NCI-H526 treated with DMSO at 0.1 percent for 48 hours (cell line): Measurements from ENCODE around the gene NUDT1.

Source experiments
- DNase-seq: peaks from one replicate; lab custom pipeline; 2025; lab: John Stamatoyannopoulos, UW

Gene NUDT1

DNA sequence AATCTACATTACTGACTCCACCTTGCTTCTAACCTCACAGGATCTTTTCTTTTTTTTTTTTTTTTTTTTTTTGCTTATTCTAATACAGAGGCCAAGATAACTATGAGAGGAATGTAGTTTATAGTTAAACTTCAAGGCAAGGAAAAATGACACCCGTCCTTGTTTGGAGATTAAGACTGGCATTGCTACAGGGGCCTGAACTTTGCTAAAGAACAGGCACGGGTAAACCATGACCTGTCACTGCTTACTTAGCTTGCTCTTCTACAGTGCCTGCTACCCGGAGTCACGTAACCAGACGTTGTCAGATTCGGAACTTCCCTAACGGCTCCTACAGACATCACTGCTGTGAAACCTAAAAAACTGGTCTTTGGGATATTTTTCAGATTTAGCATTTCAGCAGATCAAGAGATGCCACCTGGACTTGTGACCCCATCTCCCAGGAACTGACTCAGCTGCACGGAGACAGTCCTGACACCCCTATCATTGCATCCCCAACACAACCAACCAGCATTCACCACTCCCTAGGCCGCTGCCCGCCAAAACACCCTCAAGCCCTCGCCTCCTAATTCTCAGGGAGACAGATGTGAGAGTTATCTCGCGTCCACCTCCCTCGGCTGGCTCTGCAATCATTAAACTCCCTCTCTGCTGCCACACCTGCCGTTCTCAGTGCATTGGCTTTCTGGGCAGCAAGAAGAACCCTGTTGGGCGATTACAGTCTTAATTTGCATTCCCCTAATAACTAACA, 36.8 kb upstream of the NUDT1 start:
- no peak for DNase-seq

DNA sequence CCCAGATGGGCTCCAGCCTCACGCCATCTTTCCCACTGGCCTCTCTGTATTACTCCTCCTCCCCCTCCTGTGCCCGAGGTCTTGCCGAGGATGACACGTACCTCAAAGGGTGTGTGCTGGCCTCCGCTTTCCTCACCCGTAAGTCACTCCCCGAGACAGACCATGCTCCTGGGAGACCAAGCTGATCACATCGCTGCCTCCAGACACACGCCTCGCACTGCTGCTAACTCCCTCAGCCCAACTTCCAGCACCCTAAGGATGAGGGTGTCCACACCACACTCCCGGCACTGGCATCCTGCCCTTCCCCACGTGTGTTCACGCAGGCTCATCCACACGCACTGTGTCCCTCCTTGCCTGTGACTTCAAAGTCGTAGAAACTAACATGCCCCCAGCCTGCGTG, 33.3 kb upstream of the NUDT1 start:
- no peak for DNase-seq

DNA sequence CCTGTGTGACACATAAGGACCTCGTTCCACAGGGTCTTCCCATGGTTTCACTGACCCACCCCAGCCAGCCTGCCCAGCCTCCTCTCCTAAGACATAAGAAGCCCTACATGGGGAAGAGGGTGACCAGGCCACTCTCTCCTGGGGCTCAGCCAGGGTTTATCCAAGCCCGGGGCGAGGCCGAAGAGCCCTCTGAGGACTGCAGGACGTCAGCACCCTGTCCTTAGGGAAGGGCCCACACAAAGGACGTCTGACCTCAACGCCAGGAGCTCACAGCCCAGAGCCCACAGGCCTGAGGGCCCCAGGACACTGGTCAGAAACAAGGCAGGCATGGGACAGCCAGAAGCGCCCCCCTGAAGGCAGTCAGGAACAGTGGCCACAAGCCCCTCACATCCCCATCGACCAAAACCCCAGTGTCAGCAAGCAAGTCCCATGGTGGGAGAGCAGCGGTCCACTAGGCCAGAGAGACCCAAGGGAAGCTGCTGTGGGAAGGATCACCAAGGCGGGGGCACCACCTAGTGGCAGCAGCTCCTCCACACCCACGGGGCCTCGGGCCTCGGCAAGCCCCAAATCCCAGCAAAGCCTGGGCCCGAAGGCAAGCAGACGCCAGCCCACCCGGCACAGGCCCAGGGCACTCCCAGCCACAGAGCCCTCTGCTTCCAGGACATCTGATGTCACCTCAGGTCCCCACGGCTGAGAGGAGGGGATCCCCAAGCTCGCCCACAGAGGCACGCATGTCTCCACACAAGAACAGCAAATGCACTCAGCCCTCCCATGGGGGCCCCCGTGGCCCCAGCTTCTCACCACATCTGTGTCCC, 32.7 kb upstream of the NUDT1 start:
- no peak for DNase-seq

DNA sequence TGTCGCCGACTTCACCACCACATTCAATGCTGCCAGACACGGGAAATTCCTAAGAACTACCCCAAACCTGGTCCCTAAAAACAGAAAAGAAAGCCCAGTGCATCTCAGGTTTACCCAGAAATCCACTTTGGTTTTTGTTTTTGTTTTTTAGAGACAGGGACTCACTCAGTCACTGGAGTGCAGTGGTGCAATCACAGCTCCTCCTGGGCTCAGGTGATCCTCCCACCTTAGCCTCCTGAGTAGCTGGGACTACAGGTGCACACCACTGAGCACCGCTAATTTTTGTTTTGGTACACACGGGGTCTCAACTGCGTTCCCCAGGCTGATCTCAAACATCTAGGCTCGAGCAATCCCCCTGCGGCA, 32.1 kb upstream of the NUDT1 start:
- DNase-seq, result no peak

DNA sequence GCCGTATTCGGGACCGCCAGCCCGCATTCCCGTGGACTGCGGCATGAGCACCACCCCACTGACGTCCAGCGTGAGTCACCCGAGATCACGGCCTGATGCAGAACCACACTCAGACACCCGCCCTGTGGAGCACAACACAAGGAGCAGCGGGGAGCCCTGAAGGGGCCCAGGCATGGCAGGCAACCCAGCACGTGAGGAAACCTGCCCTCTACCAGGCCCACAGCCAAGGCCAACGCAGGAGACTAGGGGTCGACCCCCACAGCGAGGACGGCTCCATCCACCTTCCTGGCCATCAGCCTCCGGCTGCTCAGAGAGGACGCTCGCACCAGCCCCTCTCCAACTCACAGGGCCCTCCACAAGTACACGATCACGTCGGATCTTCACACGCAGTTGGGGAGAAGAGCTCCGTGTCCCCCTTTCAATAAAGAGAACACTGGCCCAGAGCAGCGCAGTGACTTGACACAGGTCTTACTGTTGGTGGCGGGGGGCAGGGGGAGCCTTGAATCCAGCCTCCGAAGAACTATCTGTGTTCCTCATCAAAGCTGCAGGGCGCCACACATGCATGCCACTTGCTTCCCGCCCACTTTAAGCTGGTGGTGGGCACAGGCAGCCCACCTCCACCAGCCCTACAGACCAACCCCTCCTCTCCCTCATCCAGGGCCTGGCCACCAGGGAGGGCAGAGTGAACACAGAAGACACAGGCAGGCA, 31.3 kb upstream of the NUDT1 start:
- DNase-seq, result no peak

DNA sequence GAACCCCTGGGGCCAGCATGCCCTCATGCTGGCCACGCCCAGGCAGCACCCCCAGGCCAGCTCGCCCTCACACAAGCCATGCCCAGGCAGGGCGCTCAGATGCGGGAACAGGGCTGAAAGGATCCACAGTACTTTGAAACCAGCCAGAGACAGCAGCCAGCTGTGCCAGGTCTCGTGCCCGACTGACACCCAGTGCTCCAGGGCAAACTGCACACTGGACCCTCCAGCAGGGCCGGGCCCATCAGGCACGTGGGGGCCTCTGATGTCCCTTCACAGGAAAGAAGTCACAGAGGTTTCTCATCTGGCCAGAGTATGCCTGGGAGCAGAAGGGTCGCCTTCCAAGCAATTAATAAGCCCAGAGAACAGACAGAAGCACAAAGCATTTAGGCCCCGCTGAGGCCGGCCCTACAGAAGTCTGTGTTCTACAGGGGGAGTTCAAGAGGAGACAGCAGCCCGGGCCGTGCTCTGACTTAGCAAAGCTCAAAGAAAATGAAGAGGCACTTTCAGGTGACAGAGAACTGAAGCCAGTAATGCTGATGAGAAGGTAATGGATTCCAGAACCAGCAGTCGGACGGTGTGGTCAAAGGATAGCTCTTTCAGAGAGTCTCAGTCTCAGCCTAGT, 30.7 kb upstream of the NUDT1 start:
- DNase-seq, result no peak

DNA sequence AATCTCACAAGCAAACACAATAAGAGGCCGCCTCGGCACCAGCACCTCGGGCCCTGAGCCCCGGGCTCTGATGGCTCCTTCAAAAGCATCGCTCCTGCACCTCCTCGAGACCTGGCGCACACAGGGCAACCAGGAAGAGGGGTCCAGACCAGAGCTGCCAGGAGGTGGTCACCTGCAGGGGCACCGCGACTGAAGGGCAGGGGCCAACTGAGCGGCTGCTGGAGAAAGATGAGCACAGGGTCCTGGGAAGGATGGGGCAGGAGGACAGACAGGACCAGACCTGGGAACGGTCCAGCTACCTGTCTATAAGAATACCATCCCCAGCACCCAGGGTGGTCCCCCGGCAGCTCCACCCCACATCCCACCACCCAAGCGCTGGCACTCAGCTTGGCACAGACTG, 30.1 kb upstream of the NUDT1 start:
- DNase-seq, result no peak

DNA sequence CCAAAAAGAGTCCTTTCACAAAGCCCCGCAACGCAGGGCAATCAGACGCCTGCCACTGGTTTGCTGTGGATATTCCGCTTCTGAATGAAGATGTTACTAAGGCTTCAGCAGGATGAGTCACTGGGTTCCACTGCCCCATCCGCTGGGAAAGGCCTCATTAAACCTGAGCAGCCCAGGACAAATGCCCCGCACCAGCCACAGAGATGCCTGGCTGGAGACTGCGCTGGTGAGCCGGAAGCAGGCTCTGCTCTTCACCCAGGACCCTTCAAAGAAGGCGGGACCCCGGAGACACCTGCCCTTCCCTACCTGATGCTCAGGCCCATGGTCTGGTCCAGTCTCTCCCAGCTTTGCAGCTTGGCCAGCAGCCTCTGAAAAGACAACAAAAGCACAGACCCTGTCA, 29.1 kb upstream of the NUDT1 start:
- DNase-seq, result no peak

DNA sequence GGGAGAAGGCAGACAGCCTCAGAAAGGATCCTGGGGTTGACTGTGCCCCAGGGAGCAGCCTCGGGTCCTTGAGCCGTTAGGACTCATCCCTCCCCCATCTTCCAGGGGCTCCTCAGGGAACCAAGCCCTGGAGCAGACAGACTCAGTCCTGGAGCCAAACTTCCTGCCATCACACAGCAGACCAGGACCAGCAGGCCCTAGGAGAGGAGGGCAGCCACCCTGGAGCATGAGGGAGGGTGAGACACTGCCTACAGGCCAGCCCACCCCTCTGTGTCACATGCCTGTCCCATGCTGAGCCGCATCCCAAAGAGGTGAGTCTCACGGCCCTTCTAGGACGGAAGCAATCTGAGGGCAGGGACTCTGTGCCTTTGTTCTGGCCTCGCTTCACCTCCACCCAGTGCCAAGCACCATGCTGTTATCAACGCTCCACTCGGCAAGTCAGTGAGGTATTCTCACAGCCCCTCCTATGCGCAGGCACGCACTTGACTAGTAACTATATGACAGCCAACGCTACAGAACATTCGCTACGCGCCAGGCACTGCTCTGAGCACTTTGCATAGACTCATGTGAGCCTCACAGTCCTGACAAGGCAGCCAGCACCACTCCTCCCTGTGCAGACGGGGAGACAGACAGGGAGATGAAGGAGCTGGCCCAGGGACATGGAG, 28.3 kb upstream of the NUDT1 start:
- no peak for DNase-seq

DNA sequence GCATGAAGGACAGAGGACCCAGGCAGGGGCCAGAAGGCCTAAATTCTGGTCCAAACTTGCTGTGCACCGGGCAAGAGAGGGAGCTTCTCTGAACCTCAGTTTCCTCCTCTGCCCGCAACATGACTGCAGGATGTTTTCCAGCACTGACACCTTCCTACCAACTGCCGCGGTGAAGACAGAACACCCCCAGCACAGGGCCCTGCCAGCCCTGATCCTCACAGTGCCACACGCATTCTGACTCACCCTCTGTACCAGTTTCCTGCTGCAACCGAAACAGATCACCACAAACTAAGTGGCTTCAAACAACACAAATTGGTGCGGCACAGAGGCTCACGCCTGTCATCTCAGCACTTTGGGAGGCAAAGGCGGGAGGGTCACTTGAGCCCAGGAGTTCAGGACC, 27.4 kb upstream of the NUDT1 start:
- DNase-seq, result no peak

DNA sequence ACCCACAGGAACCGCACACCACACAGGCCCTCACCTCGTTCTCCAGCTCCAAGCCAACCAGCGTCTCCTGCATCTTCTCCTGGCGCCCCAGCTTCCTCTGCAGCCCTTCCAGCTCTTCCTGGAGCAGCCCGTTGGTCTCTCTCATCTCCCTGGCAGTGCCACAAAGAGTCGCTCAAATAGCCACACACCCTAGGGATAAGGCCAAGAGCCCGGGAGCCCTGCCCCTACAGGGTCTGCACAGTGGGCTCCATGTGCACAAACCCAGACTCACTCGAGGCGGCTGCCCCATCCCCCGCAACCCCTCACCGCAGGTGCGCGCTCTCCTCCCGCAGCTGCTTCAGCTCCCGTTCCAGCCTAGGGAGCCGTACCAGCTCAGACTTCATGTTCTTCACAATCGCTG, 26.2 kb upstream of the NUDT1 start:
- no peak for DNase-seq

DNA sequence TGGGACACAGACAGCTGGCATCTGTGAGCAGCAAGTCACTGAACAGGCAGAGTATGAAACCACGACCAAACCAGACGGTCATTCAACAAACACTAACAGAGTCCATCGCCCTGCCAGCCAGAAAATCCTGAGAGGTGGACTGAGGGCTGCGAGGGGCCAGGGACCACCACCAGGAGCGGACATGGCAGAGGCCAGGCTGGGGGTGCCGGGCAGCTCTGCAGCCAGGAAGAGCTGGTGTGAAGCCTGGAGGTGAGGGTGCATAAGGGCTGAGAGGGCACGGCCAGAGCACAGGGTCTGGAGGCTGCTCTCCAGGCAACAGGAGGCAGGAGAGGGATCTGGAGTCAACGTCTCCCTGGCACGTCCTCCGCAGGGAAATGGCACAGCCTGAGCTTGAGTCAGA, 24.8 kb upstream of the NUDT1 start:
- no peak for DNase-seq

DNA sequence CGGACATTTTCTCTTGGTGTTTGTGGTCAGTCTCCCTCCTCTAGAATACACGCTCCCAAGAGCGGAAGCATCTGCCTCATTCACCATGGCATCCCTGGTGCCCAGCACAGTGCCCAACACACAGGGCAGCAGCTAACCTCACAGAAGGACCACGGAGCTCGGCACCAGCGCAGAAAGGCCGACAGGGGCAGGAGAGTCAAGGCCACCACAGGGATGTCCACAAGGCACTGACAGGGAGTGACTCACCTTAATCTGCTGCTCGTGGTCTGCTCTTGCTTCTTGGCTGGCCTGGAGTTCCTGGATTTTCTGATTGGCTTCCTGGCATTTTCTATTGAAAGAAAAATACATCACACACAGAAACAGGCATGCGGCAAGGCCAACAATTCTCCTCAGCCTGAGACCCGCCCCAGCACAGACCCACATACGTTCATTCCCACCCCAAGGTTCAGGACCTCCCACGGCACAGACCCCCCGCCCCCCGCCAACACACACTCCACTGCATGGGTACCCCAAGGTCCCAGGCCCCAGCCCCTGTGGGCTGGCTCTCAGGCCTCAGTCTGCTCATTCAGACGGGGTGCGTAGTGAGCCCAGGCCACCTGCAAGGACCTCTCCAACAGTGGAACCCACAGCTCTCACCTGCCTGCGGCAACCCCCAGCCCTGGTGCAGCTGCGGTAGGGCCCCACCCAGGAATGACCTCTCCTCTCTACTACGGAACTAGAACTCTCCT, 24.1 kb upstream of the NUDT1 start:
- no peak for DNase-seq

DNA sequence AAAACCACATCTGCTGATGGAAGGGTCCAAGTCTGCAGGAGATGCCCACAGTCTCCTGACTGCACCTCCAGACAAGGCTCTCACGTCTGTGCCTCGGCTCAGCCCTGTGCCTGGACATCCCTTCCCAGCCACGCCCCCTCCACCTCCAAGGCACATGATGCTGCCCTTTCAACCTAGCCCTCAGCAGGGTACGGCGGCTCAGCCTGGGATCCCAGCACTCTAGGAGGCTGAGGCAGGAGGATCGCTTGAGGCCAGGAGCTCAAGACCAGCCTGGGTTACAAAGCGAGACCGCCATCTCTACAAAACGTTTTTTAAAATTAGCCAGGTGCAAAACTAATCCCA, 23.6 kb upstream of the NUDT1 start:
- no peak for DNase-seq

DNA sequence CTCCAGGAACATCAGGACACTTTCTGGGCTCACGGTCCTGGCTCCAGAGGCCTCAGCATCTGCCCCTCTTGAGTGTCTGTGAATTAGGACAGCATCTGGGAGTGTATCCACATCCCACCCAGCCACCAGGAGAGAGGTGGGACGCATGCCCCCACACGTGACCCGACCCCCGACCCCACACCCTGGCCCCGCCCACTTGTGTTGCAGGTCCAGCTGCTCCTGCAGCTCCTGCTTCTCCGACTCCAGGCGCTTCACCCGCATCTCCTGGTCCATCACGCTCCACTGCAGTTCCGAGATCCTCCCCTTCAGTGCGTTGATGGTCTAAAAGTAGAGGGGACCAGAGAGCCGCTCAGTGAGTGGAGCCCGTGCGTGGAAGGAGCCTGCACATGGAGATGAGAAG, 22.9 kb upstream of the NUDT1 start:
- no peak for DNase-seq

DNA sequence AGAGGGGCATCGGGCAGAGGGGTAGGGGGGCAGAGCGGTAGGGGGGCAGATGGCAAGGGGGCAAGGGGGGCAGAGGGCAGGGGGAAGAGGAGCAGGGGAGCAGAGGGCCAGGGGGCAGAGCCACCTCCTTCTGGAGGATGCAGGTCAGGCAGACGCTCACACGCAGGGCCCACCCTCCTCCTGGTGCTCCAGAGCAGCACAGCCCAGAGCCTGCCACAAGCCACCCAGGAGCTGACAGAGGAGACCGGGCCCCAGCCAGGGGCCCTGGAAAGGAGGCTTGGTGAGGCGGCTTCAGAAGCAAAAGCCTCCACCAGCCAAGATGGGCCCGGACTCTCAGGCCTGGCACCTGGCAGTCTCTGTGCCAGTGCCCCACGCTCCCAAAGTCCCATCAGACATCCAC, 22.4 kb upstream of the NUDT1 start:
- no peak for DNase-seq

DNA sequence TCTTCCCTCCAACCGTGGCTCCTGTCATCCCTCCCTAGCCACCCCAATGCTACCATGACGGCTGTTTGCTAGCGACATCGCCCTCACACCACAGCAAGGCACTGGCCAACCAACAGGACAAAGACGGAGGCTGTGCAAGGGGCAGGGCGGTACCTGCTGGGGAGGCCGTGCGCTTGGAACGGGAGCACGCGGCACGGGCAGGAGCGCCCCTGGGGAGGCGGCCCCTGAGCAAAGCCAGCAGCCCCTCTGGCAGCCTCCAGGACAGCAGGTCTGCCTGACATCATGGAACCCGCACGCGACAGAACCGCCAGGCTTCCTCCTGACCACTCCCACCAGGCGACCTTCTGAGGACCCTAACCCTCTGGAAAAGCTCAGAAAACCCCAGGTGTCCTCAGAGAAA, 22.0 kb upstream of the NUDT1 start:
- no peak for DNase-seq

DNA sequence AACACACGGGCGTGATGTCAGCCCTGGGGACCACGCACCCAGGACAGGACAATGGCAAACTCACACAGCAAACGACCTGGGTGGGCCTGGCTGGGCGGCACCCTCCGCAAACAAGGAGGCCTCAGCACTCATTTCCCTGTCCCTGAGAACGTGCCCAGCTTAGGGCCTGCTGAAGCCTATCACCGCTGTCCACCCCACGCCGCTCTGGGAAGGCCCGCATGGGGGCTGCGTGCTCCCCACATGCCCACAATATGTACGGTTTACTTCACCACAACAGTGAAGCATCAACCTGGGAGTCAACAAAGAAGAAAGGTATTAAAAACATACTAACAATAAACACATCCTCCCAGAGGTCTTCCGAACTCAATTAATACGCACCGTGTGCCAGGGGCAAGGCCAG, 21.5 kb upstream of the NUDT1 start:
- no peak for DNase-seq

DNA sequence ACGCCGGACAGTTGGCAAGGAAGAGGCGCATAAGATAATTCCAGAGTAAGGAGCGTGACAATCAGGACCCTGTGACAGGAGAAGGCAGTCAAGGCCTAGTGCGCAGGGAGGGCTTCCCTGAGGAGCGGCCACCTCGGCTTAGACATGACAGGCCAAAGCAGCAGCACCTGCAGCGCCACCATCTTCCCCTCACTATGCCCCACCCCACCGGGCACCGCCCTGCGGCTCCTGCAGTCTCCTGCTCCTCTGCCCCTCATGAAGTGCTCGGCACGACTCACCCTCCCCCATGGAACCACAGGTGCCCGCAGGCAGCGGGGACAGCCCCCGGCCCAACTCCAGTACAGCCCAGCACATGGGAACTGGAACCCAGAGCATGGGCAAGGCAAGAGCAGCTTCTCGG, 21.1 kb upstream of the NUDT1 start:
- no peak for DNase-seq

DNA sequence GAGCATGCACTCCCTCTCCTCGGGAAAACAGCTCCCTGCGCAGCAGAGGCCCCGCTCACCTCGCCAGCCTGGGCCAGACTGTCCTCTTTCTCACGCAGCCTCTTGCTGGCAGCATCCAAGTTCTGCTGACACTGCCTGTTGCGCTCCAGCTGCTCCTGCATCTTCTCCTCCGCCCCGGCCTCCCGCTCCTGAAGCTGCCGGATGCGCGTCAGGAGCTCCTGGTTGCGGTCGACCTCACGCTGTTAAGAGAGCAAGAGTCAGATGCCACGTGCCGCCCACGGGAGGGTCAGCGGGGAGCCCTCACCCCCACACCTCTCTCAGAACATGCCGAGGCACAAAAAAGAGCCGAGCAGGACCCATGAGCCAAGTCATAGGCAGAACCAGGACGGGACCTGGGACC, 19.5 kb upstream of the NUDT1 start:
- no peak for DNase-seq

DNA sequence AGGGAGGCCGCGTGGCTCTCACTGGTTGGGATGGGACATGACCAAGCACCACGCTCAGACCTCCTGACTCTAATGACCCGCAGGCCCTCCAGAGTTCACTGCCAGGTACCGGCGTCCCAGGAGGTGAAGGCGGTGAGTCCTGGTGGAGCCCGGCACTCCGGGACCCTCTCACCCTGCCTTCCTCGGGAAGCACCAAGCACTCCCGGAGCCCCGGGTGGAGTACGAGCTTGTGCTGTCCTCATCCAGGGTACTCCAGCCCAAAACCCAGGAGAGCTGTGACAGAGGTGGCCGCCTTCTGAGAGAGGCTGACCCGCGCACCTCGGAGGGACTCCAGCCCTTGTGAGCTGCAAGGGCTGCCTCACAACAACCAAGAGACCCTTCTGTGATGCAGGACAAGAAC, 18.7 kb upstream of the NUDT1 start:
- no peak for DNase-seq

DNA sequence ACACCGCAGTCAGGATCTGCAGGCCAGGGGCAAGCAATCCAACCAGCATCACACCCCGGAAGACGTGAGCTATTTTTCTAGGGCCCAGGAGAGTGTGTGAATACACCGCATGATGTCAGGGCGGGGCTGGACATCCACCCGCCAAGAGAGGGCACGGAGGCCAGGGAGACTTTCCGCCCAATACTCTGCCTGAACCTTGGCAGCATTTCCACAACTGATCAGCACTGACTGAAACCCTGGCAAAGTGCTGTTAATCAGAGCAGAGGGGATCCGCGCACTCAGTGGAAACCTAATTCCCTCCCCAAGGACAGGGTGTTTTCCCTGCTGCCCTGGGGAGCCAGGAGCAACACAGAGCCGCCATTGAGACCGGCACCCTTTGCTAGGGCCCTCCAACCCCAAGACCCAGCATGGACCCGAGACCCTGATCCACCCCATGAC, 17.5 kb upstream of the NUDT1 start:
- DNase-seq, result no peak
